ENCODE results near the gene MTFR1L. TPM values are rescaled to one million over a fixed set of nuclear protein-coding genes. Genes with fewer than 3 reads are reported as not detected.

Gene MTFR1L
- polyA plus RNA-seq, 1 donor (not counting 4 experiments of a cell fraction or from before 2014, with no cell fraction given) = 31.6 TPM

DNA sequence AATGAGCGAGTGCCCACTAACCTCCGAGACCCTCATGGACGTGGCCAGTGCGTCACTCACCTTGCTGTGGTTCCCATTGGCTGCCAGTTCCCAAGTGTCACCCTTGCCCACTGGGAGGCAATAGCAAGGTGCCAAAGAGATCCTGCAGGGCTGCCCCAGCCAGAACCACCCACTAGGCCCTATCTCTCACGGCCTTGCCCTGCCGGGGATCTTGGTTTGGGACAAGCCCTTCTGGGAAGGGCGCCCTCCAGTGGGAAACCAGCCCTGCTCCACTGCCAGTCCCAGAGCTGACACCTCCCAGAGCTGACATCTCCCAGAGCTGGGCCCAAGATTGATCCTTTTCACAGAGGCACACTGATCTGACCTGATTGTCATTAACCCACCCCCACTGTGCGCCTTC is 21.8 kb upstream of the MTFR1L start:
- TF ChIP-seq, protein P1, sequence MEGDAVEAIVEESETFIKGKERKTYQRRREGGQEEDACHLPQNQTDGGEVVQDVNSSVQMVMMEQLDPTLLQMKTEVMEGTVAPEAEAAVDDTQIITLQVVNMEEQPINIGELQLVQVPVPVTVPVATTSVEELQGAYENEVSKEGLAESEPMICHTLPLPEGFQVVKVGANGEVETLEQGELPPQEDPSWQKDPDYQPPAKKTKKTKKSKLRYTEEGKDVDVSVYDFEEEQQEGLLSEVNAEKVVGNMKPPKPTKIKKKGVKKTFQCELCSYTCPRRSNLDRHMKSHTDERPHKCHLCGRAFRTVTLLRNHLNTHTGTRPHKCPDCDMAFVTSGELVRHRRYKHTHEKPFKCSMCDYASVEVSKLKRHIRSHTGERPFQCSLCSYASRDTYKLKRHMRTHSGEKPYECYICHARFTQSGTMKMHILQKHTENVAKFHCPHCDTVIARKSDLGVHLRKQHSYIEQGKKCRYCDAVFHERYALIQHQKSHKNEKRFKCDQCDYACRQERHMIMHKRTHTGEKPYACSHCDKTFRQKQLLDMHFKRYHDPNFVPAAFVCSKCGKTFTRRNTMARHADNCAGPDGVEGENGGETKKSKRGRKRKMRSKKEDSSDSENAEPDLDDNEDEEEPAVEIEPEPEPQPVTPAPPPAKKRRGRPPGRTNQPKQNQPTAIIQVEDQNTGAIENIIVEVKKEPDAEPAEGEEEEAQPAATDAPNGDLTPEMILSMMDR (optimal IDR thresholded peaks at IDR 0.05 in 1 of 3, IDR thresholded peaks at IDR 0.05 in 1 of 3, conservative IDR thresholded peaks at IDR 0.05 in 1 of 3; ENCODE audit: extremely low read depth in 1 of 3, insufficient read depth in 2 of 3, low read length in 3 of 3) = peak; percentile 57 to 86 (median 70)
- no peak for TF ChIP-seq EZH2 (IDR thresholded peaks at IDR 0.05; ENCODE audit: low read length)
- H3K79me2 ChIP-seq (ENCODE audit: control insufficient read depth, insufficient read depth, low read length) = peaks cover 3% of the 10 kb centered on the region
- H3K27ac ChIP-seq (ENCODE audit: control insufficient read depth, insufficient read depth, low read length) = no peak overlapping the region
- H3K4me3 ChIP-seq (ENCODE audit: control insufficient read depth in 2 of 3, extremely low read depth in 1 of 3, insufficient read depth in 2 of 3, low read depth in 1 of 3, low read length in 3 of 3) = no peak overlapping the region
- peaks cover 14% of the 10 kb centered on the region for H3K4me1 ChIP-seq (ENCODE audit: control insufficient read depth, extremely low read depth, insufficient read depth, low read length)
- H4K20me1 ChIP-seq (ENCODE audit: control insufficient read depth, extremely low read depth, insufficient read depth, low read length) = no peaks in the 10 kb centered on the region
- no peak overlapping the region for H3K4me2 ChIP-seq (ENCODE audit: control insufficient read depth, extremely low read depth, insufficient read depth, low read depth, low read length)
- no peaks in the 10 kb centered on the region for H3K27me3 ChIP-seq (ENCODE audit: control insufficient read depth, extremely low read depth, insufficient read depth, low read length)
- no peaks in the 10 kb centered on the region for H3K9me1 ChIP-seq (ENCODE audit: control insufficient read depth, extremely low read depth, insufficient read depth, low read length)
- no peak overlapping the region for H3K9ac ChIP-seq (ENCODE audit: control insufficient read depth, extremely low read depth, insufficient read depth, low read length)
- FAIRE-seq (no peak), DNase-seq (ENCODE audit: low read depth, low spot score) (no peak)
- no peak overlapping the region for H2AFZ ChIP-seq (ENCODE audit: control insufficient read depth, low read length)
- no peaks in the 10 kb centered on the region for H3K9me3 ChIP-seq (ENCODE audit: control insufficient read depth, low read depth, low read length)
- dilution Hi-C loops (cut with MboI; ENCODE audit: extremely low pct_ligation_motif_present, low sequenced_read_pairs) = no loop called here
- H3K36me3 ChIP-seq (ENCODE audit: control insufficient read depth in 2 of 2, extremely low read depth in 1 of 2, insufficient read depth in 2 of 2, low read length in 2 of 2) = no peaks in the 10 kb centered on the region

DNA sequence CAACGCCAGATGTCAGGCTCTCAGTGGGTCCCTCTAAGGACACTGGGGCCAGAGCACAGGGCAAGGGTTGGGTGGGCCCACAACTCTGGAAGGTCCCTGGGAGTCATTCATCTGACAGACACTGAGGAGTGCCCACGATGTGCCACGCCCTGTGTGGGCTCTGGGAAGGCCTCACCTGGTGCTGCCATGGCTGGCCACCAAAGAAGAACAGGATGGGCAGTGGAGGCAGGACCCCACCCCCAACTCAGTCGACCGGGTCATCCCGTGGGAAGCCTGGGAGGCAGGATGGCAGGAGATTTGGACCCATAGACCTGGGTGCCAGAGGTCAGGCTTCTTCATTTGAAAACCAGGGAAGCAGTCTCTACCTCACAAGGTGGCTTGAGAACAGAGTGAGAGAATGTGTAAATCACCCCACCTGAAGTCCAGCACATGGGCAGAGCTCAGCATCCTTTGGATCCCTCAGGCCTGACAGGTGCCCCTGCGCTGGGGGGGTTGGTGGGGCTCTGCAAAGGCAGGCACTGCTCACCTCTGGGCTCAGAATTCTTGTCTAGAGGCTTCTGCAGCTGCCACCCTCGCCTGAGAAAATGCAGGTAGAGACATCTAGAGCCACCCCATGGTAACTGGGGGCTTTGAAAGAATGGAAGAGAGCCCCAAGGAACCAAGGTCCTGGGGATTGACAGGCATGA is 20.9 kb upstream of the MTFR1L start:
- Histone ChIP-seq H3K4me1 (ENCODE audit: control insufficient read depth, extremely low read depth, insufficient read depth, low read length) (peaks cover 14% of the 10 kb centered on the region), H3K9ac (ENCODE audit: control insufficient read depth, extremely low read depth, insufficient read depth, low read length) (no peak overlapping the region), H3K36me3 (ENCODE audit: control insufficient read depth in 2 of 2, extremely low read depth in 1 of 2, insufficient read depth in 2 of 2, low read length in 2 of 2) (no peaks in the 10 kb centered on the region), H3K27ac (ENCODE audit: control insufficient read depth, insufficient read depth, low read length) (no peak overlapping the region), H3K27me3 (ENCODE audit: control insufficient read depth, extremely low read depth, insufficient read depth, low read length) (no peaks in the 10 kb centered on the region), H3K9me1 (ENCODE audit: control insufficient read depth, extremely low read depth, insufficient read depth, low read length) (no peaks in the 10 kb centered on the region), H3K79me2 (ENCODE audit: control insufficient read depth, insufficient read depth, low read length) (peaks cover 3% of the 10 kb centered on the region), H3K4me2 (ENCODE audit: control insufficient read depth, extremely low read depth, insufficient read depth, low read depth, low read length) (no peak overlapping the region), H3K4me3 (ENCODE audit: control insufficient read depth in 2 of 3, extremely low read depth in 1 of 3, insufficient read depth in 2 of 3, low read depth in 1 of 3, low read length in 3 of 3) (no peak overlapping the region), H4K20me1 (ENCODE audit: control insufficient read depth, extremely low read depth, insufficient read depth, low read length) (no peaks in the 10 kb centered on the region), H2AFZ (ENCODE audit: control insufficient read depth, low read length) (no peak overlapping the region), H3K9me3 (ENCODE audit: control insufficient read depth, low read depth, low read length) (no peaks in the 10 kb centered on the region)
- DNase-seq (ENCODE audit: low read depth, low spot score) (no peak), FAIRE-seq (no peak)
- TF ChIP-seq, protein P1 (optimal IDR thresholded peaks at IDR 0.05 in 1 of 3, IDR thresholded peaks at IDR 0.05 in 1 of 3, conservative IDR thresholded peaks at IDR 0.05 in 1 of 3; ENCODE audit: extremely low read depth in 1 of 3, insufficient read depth in 2 of 3, low read length in 3 of 3) = no peak
- TF ChIP-seq EZH2 (IDR thresholded peaks at IDR 0.05; ENCODE audit: low read length) = no peak
- dilution Hi-C loops (cut with MboI; ENCODE audit: extremely low pct_ligation_motif_present, low sequenced_read_pairs) = no loop called here
